ENCODE results near the gene IQCC.

IQCC gene

DNA sequence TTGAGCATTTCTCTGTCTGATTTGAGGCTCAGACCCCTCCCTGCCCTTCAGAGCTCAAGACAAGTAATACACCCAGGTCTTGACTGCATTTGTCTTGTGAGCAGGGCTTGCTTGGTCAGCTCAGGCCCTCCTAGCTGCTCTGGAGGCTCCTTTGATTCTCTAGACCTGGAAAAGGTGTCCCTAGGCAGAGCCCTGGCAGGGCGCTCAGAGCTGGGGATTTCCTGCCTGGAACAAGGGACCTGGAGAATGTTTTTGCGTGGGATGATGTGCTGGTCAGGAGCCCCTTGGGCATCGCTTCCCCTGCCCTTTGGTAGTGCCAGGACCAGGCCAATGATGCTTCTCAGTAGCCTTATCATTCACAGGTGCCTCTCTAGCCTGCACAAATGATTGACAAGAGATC lies 9.9 kb upstream of the IQCC start:
- TF ChIP-seq, protein P1, sequence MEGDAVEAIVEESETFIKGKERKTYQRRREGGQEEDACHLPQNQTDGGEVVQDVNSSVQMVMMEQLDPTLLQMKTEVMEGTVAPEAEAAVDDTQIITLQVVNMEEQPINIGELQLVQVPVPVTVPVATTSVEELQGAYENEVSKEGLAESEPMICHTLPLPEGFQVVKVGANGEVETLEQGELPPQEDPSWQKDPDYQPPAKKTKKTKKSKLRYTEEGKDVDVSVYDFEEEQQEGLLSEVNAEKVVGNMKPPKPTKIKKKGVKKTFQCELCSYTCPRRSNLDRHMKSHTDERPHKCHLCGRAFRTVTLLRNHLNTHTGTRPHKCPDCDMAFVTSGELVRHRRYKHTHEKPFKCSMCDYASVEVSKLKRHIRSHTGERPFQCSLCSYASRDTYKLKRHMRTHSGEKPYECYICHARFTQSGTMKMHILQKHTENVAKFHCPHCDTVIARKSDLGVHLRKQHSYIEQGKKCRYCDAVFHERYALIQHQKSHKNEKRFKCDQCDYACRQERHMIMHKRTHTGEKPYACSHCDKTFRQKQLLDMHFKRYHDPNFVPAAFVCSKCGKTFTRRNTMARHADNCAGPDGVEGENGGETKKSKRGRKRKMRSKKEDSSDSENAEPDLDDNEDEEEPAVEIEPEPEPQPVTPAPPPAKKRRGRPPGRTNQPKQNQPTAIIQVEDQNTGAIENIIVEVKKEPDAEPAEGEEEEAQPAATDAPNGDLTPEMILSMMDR (conservative IDR thresholded peaks at IDR 0.05; ENCODE audit: control insufficient read depth, insufficient read depth, low read depth, low read length) = no peak

DNA sequence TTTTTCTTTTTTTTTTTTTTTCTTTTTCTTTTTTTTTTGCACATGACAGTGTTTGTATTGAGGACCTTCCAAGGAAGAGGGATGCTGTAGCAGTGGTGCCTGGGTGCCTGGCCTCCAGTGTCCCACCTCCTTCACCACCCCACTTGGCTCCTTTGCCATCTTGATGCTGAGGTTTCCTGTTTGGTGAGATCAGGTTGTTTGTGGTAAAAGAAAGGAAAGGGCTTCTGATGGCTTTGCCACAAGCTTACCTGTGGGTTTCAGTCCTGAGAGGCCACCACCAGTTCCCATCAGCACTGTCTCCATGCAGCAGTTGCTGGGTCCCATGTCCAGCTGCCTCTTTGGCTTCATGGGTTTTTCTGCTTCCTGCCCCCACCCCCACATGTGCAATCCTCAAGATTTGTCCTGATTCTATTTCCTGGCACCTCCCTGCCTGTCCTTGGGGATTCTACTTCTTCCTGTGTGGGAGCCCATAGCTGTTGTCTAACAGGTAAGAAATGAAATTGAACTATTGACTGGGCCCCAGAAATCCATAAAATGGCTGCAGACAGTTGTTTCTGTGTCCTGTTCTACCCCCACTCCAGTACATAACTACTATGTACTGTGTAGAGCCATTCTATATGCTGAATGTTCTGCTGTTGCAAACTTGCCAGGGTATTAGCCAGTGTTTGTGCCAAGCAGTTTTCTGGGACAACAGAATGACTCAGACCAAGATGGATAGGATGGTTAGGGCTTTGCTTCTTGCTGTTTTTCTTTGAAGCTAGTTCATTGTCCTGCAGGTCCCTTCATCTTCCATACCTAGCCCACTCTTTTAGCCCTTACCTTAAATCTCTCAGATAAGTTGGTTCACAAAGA lies 9.3 kb upstream of the IQCC start:
- no peak overlapping the region for H3K4me3 ChIP-seq (ENCODE audit: control insufficient read depth, low read depth, low read length)
- TF ChIP-seq, protein P1 (conservative IDR thresholded peaks at IDR 0.05; ENCODE audit: control insufficient read depth, insufficient read depth, low read depth, low read length) = no peak

More for the DNA sequence above, 9.9 kb upstream of the IQCC start:
- no peak for DNase-seq (ENCODE audit: low read depth)
- H3K4me3 ChIP-seq (ENCODE audit: control insufficient read depth, low read depth, low read length) = no peak overlapping the region

DNA sequence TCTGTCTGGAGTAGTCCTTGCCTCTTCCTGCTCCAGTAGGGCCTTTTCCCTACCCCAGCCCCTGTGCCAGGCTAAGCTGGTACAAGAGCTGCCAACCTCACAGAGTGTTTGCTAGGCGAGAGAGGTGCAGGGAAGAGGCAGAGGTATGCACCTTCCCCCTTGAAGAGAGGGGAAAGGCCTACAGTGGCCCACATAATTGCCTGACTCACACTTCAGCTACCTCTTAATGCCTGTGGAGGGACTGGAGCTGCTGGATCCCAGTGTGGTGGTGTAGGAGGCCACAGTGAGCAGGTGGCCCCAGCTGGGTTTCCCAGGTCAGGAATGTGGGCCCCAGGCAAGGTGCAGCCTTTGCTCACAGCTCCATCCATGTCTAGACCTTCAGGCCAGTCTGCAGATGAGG lies 8.4 kb upstream of the IQCC start:
- TF ChIP-seq, protein P1 (conservative IDR thresholded peaks at IDR 0.05; ENCODE audit: control insufficient read depth, insufficient read depth, low read depth, low read length) = no peak
- no peak for DNase-seq (ENCODE audit: low read depth)
- no peak overlapping the region for H3K4me3 ChIP-seq (ENCODE audit: control insufficient read depth, low read depth, low read length)

More for the DNA sequence above, 9.3 kb upstream of the IQCC start:
- peak; percentile 54 for DNase-seq (ENCODE audit: low read depth)

DNA sequence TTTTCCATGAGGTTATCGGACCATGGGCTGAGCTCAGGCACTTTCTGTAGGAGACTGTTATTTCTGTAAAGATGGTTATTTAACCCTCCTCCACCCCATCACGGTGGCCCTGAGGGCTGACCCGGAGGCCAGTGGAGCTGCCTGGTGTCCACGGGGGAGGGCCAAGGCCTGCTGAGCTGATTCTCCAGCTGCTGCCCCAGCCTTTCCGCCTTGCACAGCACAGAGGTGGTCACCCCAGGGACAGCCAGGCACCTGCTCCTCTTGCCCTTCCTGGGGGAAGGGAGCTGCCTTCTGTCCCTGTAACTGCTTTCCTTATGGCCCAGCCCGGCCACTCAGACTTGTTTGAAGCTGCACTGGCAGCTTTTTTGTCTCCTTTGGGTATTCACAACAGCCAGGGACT lies 7.6 kb upstream of the IQCC start:
- TF ChIP-seq, protein P1 (conservative IDR thresholded peaks at IDR 0.05; ENCODE audit: control insufficient read depth, insufficient read depth, low read depth, low read length) = no peak
- no peak overlapping the region for H3K4me3 ChIP-seq (ENCODE audit: control insufficient read depth, low read depth, low read length)
- DNase-seq (ENCODE audit: low read depth) = no peak

DNA sequence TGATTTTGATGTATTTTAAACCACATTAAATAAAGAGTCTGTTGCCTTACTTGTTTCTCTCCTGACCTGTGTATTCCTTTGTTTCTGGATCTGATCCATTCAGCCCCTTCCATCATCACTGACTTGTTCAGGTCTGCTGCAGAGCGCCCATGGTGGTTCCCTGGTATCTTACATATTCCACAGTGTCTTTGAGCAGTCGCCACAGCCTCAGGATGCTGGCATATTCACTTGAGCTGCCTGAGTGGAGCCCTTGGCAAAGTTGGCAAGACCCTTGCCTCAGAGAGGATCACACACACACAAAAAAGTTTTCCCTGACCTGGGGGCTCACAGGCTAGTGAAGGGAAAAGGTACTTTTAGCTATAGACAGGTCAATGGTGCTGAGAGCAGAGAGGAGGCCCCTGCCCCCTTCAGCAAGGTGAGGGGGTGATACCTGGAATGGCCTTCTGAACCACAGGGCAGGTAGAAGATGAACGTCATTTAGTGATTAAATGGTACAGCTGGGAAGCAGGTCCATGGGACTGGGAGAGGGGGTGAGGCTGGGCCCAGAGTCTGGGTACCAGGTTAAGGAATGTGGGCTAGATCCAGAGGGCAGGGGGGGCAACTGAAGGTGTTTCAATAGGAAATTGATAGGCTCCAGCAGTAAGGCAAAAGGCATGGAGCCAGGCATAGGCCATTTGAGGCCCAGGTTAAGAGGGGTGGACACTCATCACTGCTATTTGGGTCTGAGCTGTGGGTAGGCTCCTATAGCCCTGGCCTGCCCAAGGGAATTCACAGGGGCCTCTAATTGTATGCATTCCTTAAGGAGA lies 7.0 kb upstream of the IQCC start:
- TF ChIP-seq, protein P1 (conservative IDR thresholded peaks at IDR 0.05; ENCODE audit: control insufficient read depth, insufficient read depth, low read depth, low read length) = no peak
- DNase-seq (ENCODE audit: low read depth) = no peak
- no peak overlapping the region for H3K4me3 ChIP-seq (ENCODE audit: control insufficient read depth, low read depth, low read length)

DNA sequence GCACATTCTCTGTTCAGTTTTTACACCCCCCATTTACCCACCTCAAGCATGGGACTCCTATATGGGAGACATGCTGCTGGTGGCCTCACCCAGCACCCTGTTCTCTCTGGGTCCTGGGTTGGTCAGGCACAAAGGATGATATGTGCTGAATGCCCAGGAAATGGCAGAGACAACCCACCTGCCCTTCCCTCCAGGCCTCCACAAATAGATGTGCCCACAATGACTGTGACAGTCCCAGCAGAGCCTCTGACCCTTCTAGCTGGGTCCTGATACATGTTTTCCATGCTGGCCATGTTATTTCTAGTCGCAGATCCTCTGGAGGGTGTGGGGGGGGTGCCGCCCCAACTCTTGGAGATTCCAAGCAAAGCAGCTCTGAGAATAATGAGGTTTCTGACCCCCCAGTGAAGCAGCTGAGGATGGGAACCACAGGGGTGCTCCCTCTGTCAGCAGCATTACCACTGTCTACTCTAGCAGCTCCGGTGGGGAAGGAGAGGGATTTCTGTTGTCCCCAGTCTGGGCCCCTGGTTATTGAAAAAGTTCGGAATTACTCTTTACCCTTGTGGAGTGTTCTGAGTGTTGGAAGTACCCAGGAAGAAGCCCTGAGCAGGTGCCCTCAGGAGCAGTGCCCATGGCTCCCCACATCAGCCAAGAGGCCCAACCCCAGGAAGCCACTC lies 6.3 kb upstream of the IQCC start:
- H3K4me3 ChIP-seq (ENCODE audit: control insufficient read depth, low read depth, low read length) = no peak overlapping the region
- TF ChIP-seq, protein P1 (conservative IDR thresholded peaks at IDR 0.05; ENCODE audit: control insufficient read depth, insufficient read depth, low read depth, low read length) = no peak

More for the DNA sequence above, 6.3 kb upstream of the IQCC start:
- no peak for DNase-seq (ENCODE audit: low read depth)
